HEK293 (cell line): ENCODE measurements around the gene IFNL3.

Source experiments
- CTCF ChIA-PET: fragments of 350-600 bp; formaldehyde crosslinking; extraction: SDS; loops from one replicate; lab custom pipeline; 2021; ENCODE audit warnings: antibody characterized with exemption; lab: Yijun Ruan, JAX
- POLR2A ChIA-PET: fragments of 300-600 bp; formaldehyde crosslinking; extraction: SDS; loops from one replicate; lab custom pipeline; 2020; ENCODE audit warnings: antibody characterized with exemption, inconsistent platforms; lab: Yijun Ruan, JAX
- H3K27ac ChIP-seq: fragments of 200-500 bp; sonication (Bioruptor generic); 2 replicates; pipeline ENCODE4 v1.5.1; 2014; ENCODE audit warnings: low read depth, low read length, control low read depth, inconsistent platforms; ENCODE audit errors: extremely low read depth
- H3K36me3 ChIP-seq, 2 experiments: fragments of 200-500 bp in 1 of 2; sonication (Bioruptor generic) in 1 of 2; 1 replicate in 1 of 2; 2 replicates in 1 of 2; pipeline ENCODE4 v1.5.1; 2014 to 2017; ENCODE audit warnings: inconsistent platforms in 2 of 2, low read length in 2 of 2; ENCODE audit not compliant: control insufficient read depth in 2 of 2, insufficient read depth in 1 of 2
- H3K4me1 ChIP-seq: fragments of 200-500 bp; sonication (Bioruptor generic); 2 replicates; pipeline ENCODE4 v1.5.1; 2014; ENCODE audit warnings: mild to moderate bottlenecking, low read length, inconsistent platforms; ENCODE audit not compliant: control insufficient read depth, insufficient read depth
- H3K4me3 ChIP-seq: 2 replicates; pipeline ENCODE4 v1.5.1; 2011; ENCODE audit warnings: low read depth, mild to moderate bottlenecking, control low read depth, low read length, moderate library complexity
- H3K9me3 ChIP-seq: fragments of 200-500 bp; sonication (Bioruptor generic); 2 replicates; pipeline ENCODE4 v1.5.1; 2014; ENCODE audit warnings: low read depth, low read length, inconsistent platforms; ENCODE audit not compliant: control insufficient read depth, insufficient read depth
- IKZF3 ChIP-seq: fragments of 450-650 bp; IDR thresholded peaks from 2 replicates; pipeline ENCODE4 v1.5.0; 2018; ENCODE audit warnings: missing biosample characterization, mild to moderate bottlenecking, missing genetic modification characterization, moderate library complexity
- MZF1 ChIP-seq: fragments of 450-650 bp; formaldehyde crosslinking; IDR thresholded peaks from 2 replicates; pipeline ENCODE4 v1.5.1; 2017; ENCODE audit warnings: missing biosample characterization, missing genetic modification characterization, borderline replicate concordance
- SP3 ChIP-seq: fragments of 450-650 bp; formaldehyde crosslinking; IDR thresholded peaks from 2 replicates; pipeline ENCODE4 v1.5.1; 2016; ENCODE audit warnings: missing biosample characterization, missing genetic modification characterization
- ZBTB17 ChIP-seq: fragments of 450-650 bp; formaldehyde crosslinking; IDR thresholded peaks from 2 replicates; pipeline ENCODE4 v1.5.1; 2016; ENCODE audit warnings: missing biosample characterization, missing genetic modification characterization
- ZNF121 ChIP-seq: fragments of 450-650 bp; formaldehyde crosslinking; IDR thresholded peaks from 2 replicates; pipeline ENCODE4 v1.5.1; 2016; ENCODE audit warnings: missing biosample characterization, missing genetic modification characterization
- ZNF184 ChIP-seq: fragments of 450-650 bp; IDR thresholded peaks from 2 replicates; pipeline ENCODE4 v1.5.1; 2018; ENCODE audit warnings: missing biosample characterization, mild to moderate bottlenecking, missing genetic modification characterization
- ZNF350 ChIP-seq: fragments of 450-650 bp; formaldehyde crosslinking; IDR thresholded peaks from 2 replicates; pipeline ENCODE4 v1.5.0; 2017; ENCODE audit warnings: missing biosample characterization, mild to moderate bottlenecking, missing genetic modification characterization
- ZNF510 ChIP-seq: fragments of 450-650 bp; formaldehyde crosslinking; IDR thresholded peaks from 2 replicates; pipeline ENCODE4 v1.5.1; 2018; ENCODE audit warnings: mild to moderate bottlenecking, missing genetic modification characterization, missing biosample characterization; ENCODE audit not compliant: insufficient replicate concordance
- ZNF518A ChIP-seq: fragments of 450-650 bp; formaldehyde crosslinking; conservative IDR thresholded peaks from 2 replicates; pipeline ENCODE4 v1.5.1; 2016; ENCODE audit warnings: low read depth, missing biosample characterization, missing genetic modification characterization
- ZNF544 ChIP-seq: fragments of 450-650 bp; formaldehyde crosslinking; IDR thresholded peaks from 2 replicates; pipeline ENCODE4 v1.5.0; 2017; ENCODE audit warnings: missing biosample characterization, missing genetic modification characterization
- ZNF654 ChIP-seq: fragments of 450-650 bp; formaldehyde crosslinking; IDR thresholded peaks from 2 replicates; pipeline ENCODE4 v1.5.1; 2016; ENCODE audit warnings: low read depth, missing biosample characterization, missing genetic modification characterization
- ZNF701 ChIP-seq: fragments of 450-650 bp; formaldehyde crosslinking; IDR thresholded peaks from 2 replicates; pipeline ENCODE4 v1.5.1; 2016; ENCODE audit warnings: missing biosample characterization, missing genetic modification characterization
- ZNF776 ChIP-seq: fragments of 450-650 bp; formaldehyde crosslinking; IDR thresholded peaks from 2 replicates; pipeline ENCODE4 v1.5.0; 2017; ENCODE audit warnings: missing biosample characterization, missing genetic modification characterization, borderline replicate concordance
- ZSCAN30 ChIP-seq: fragments of 450-650 bp; IDR thresholded peaks from 2 replicates; pipeline ENCODE4 v1.5.1; 2018; ENCODE audit warnings: missing biosample characterization, mild to moderate bottlenecking, missing genetic modification characterization, moderate library complexity
- TF ChIP-seq, protein P1 (sequence below): fragments of 450-650 bp; formaldehyde crosslinking; IDR thresholded peaks from 2 replicates; pipeline ENCODE4 v1.5.1; 2016; ENCODE audit warnings: missing biosample characterization, missing genetic modification characterization
- TF ChIP-seq, protein P2 (sequence below): fragments of 450-650 bp; formaldehyde crosslinking; IDR thresholded peaks from 2 replicates; pipeline ENCODE4 v1.5.1; 2016; ENCODE audit warnings: missing biosample characterization, missing genetic modification characterization, borderline replicate concordance
- TF ChIP-seq, protein P3 (sequence below): fragments of 450-650 bp; formaldehyde crosslinking; IDR thresholded peaks from 2 replicates; pipeline ENCODE4 v1.5.1; 2016; ENCODE audit warnings: missing biosample characterization, missing genetic modification characterization, borderline replicate concordance

Gene IFNL3

DNA sequence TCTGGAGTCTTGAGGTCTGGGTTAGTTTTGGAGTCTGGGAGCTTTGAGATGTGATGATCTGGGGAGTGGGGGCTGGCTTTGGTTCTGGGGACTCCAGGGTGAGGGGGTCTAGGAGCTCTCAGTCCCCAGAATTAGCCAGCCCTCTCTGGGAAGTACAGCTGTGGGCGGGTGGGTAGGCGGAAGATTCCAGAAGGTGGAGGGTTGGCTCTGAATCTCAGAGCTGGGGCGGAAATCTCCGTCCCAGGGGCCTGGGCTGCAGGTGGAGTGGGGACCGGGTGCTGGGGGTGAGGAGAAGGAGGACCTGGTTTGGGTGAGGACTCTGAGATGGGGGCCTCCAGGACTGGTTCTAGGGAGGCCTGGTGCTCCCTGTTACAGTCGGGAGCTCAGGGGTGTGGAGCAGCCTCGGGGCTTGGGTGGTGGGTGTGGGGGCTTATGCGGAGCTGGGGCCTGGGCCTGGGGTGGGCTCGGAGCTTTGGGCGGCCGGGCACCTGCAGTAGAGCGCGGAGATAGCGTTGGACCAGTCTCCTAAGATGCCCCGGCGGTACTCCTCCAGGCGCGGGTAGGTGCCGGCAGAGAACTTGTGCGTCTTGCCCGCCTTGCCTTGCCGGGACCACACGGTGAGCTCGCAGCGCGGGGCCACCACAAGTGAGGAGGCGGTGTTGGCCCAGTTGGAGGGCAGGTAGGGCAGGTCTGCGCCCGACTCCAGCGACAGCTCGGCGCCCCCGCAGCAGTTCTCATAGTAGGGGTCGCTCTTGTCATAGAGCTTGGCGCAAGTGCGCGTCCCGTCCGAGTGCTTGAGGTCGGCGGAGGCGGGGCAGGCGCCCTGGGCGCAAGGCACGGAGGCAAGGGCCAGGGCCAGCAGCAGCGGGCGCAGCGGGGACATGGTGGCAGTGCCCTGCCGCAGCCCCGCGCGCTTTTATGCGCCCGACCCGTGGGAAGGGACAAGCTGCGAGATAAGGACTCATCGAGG is 41.1 kb downstream of the IFNL3 start, which contains the start of gene SYCN (continued):
- TF ChIP-seq ZNF544 (tag by site-specific recombination), result no peak

GRCh38 chr19:39202998-39203355 is 41.8 kb downstream of the IFNL3 start:
- ChIA-PET CTCF (interaction anchor here (0.6 to 3.8 kb wide), 13 partner anchors 9 to 562 kb away, joined by 3 to 23 read pairs (median 4); partner anchors contain the start of gene FBXO17), POLR2A (interaction anchor here (0.8 kb wide), 1 partner anchor 9 kb away, joined by 9 read pairs; no protein-coding TSS in a partner anchor)
- H3K4me1 ChIP-seq, result peaks cover 10% of the 10 kb centered on the region
- H3K9me3 ChIP-seq, result no peaks in the 10 kb centered on the region
- TF ChIP-seq, protein P1, sequence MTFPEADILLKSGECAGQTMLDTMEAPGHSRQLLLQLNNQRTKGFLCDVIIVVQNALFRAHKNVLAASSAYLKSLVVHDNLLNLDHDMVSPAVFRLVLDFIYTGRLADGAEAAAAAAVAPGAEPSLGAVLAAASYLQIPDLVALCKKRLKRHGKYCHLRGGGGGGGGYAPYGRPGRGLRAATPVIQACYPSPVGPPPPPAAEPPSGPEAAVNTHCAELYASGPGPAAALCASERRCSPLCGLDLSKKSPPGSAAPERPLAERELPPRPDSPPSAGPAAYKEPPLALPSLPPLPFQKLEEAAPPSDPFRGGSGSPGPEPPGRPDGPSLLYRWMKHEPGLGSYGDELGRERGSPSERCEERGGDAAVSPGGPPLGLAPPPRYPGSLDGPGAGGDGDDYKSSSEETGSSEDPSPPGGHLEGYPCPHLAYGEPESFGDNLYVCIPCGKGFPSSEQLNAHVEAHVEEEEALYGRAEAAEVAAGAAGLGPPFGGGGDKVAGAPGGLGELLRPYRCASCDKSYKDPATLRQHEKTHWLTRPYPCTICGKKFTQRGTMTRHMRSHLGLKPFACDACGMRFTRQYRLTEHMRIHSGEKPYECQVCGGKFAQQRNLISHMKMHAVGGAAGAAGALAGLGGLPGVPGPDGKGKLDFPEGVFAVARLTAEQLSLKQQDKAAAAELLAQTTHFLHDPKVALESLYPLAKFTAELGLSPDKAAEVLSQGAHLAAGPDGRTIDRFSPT (tag by site-specific recombination), result no peak
- TF ChIP-seq ZNF510 (tag by site-specific recombination), result no peak
- no peak for TF ChIP-seq ZNF350 (tag by site-specific recombination)
- TF ChIP-seq ZNF518A, result no peak
- TF ChIP-seq ZNF184 (tag by site-specific recombination), result no peak
- no peak for TF ChIP-seq ZNF654
- TF ChIP-seq ZNF701 (tag by site-specific recombination), result no peak
- no peak for TF ChIP-seq ZSCAN30
- no peak for TF ChIP-seq SP3 (tag by site-specific recombination)
- TF ChIP-seq, protein P2, sequence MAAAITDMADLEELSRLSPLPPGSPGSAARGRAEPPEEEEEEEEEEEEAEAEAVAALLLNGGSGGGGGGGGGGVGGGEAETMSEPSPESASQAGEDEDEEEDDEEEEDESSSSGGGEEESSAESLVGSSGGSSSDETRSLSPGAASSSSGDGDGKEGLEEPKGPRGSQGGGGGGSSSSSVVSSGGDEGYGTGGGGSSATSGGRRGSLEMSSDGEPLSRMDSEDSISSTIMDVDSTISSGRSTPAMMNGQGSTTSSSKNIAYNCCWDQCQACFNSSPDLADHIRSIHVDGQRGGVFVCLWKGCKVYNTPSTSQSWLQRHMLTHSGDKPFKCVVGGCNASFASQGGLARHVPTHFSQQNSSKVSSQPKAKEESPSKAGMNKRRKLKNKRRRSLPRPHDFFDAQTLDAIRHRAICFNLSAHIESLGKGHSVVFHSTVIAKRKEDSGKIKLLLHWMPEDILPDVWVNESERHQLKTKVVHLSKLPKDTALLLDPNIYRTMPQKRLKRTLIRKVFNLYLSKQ (tag by site-specific recombination), result no peak
- no peak overlapping the region for H3K27ac ChIP-seq
- H3K36me3 ChIP-seq, result no peaks in the 10 kb centered on the region
- H3K4me3 ChIP-seq, result no peak overlapping the region

- Histone ChIP-seq H3K27ac (no peak overlapping the region), H3K4me1 (peaks cover 10% of the 10 kb centered on the region), H3K4me3 (no peak overlapping the region), H3K9me3 (no peaks in the 10 kb centered on the region), H3K36me3 (no peaks in the 10 kb centered on the region)
- ChIA-PET CTCF (interaction anchor here (1.2 to 2.1 kb wide), 2 partner anchors 11 to 78 kb away, joined by 4 to 10 read pairs; no protein-coding TSS in a partner anchor), POLR2A (no interaction called here)
- TF ChIP-seq ZNF776 (tag by site-specific recombination), result no peak
- TF ChIP-seq ZBTB17 (tag by site-specific recombination), result no peak
- no peak for TF ChIP-seq ZNF121
- TF ChIP-seq, protein P3, sequence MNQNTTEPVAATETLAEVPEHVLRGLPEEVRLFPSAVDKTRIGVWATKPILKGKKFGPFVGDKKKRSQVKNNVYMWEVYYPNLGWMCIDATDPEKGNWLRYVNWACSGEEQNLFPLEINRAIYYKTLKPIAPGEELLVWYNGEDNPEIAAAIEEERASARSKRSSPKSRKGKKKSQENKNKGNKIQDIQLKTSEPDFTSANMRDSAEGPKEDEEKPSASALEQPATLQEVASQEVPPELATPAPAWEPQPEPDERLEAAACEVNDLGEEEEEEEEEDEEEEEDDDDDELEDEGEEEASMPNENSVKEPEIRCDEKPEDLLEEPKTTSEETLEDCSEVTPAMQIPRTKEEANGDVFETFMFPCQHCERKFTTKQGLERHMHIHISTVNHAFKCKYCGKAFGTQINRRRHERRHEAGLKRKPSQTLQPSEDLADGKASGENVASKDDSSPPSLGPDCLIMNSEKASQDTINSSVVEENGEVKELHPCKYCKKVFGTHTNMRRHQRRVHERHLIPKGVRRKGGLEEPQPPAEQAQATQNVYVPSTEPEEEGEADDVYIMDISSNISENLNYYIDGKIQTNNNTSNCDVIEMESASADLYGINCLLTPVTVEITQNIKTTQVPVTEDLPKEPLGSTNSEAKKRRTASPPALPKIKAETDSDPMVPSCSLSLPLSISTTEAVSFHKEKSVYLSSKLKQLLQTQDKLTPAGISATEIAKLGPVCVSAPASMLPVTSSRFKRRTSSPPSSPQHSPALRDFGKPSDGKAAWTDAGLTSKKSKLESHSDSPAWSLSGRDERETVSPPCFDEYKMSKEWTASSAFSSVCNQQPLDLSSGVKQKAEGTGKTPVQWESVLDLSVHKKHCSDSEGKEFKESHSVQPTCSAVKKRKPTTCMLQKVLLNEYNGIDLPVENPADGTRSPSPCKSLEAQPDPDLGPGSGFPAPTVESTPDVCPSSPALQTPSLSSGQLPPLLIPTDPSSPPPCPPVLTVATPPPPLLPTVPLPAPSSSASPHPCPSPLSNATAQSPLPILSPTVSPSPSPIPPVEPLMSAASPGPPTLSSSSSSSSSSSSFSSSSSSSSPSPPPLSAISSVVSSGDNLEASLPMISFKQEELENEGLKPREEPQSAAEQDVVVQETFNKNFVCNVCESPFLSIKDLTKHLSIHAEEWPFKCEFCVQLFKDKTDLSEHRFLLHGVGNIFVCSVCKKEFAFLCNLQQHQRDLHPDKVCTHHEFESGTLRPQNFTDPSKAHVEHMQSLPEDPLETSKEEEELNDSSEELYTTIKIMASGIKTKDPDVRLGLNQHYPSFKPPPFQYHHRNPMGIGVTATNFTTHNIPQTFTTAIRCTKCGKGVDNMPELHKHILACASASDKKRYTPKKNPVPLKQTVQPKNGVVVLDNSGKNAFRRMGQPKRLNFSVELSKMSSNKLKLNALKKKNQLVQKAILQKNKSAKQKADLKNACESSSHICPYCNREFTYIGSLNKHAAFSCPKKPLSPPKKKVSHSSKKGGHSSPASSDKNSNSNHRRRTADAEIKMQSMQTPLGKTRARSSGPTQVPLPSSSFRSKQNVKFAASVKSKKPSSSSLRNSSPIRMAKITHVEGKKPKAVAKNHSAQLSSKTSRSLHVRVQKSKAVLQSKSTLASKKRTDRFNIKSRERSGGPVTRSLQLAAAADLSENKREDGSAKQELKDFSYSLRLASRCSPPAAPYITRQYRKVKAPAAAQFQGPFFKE (tag by site-specific recombination), result no peak
- no peak for TF ChIP-seq IKZF3
- TF ChIP-seq MZF1 (tag by site-specific recombination), result no peak
These were observed 44.0 kb downstream of the IFNL3 start for GRCh38 chr19:39200803-39201115.
